ENCODE measurements around the gene CIRBP.

DNA sequence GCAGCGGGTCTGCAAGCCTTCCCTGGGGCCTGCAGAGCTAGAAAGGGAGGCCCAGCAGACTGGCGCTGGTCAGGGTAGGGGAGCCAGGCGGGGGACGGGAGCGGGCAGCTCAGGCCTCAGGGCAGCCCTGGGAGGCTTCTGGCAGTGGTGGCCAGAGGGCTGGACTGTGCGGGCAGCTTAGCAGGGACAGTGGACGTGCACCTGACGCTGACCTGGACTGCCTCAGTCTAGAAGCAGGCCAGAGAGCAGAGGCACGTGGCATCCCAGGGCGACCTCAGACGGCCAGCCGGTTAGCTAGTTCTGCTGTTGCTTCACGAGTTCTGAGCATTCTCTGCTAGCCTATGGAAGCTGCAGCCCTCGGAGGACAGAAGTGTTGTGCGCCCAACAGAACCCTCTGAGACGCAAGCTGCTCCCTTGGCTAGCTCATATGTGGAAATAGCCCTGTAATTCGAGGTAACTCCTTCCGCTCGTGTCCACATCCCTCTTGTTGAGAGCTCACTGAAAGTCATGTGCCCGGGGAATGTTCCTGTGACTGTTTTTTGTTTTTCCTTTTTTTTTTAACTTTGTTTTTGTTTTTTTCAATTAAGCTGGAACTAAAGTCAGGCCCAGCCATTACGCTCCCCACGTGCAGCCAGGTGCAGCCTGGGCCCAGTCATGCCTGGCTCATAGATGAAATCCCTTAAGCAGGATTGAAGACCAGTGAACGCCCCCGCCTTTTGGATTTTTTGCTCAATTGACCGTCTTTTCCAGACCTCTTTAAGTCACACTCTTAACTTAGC is 4.3 kb downstream of the CIRBP start:
- TF ChIP-seq, protein P1, sequence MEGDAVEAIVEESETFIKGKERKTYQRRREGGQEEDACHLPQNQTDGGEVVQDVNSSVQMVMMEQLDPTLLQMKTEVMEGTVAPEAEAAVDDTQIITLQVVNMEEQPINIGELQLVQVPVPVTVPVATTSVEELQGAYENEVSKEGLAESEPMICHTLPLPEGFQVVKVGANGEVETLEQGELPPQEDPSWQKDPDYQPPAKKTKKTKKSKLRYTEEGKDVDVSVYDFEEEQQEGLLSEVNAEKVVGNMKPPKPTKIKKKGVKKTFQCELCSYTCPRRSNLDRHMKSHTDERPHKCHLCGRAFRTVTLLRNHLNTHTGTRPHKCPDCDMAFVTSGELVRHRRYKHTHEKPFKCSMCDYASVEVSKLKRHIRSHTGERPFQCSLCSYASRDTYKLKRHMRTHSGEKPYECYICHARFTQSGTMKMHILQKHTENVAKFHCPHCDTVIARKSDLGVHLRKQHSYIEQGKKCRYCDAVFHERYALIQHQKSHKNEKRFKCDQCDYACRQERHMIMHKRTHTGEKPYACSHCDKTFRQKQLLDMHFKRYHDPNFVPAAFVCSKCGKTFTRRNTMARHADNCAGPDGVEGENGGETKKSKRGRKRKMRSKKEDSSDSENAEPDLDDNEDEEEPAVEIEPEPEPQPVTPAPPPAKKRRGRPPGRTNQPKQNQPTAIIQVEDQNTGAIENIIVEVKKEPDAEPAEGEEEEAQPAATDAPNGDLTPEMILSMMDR (conservative IDR thresholded peaks at IDR 0.05; ENCODE audit: low read depth, low read length): no peak
- TF ChIP-seq EZH2 (IDR thresholded peaks at IDR 0.05; ENCODE audit: low read length, unreplicated experiment): no peak
